Epidermal melanocyte (primary cell): ENCODE results near the gene CST7.
"Not testable (repeated sequence)": the region's sequence is repeated elsewhere in the genome, so short reads cannot be mapped to it uniquely, and the experiment has no call there.

ENCODE experiments used
- DNase-seq: peaks from one replicate; pipeline ENCODE4 v3.0.0; 2011; ENCODE audit warnings: low spot score; ENCODE audit not compliant: insufficient read length

CST7 gene

DNA sequence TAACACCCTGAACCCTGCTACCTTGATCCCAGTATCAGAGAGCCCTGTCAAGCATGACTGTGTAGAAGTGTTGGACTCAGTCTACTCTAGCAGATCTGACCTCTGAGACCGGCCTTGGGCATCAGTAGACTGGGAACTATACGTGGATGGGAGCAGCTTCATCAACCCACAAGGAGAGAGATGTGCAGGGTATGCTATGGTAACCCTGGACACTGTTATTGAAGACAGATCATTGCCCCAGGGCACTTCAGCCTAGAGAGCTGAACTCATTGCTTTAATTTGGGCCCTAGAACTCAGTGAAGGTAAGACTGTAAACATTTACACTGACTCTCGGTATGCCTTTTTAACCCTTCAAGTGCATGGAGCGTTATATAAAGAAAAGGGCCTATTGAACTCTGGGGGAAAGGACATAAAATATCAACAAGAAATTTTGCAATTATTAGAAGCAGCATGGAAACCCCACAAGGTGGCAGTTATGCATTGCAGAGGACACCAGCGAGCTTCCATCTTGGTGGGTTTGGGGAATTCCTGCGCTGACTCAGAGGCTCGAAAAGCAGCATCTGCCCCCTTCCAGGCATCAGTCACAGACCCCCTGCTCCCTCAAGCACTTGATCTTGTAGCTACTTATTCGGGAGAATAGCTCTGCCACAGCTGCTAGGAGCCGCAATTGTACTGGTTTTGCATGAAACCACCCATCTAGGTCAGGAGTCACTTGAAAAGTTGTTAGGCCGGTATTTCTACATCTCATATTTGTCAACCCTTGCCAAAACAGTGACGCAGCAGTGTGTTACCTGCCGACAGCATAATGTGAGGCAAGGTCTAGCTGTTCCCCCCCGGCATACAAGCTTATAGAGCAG, 19.0 kb upstream of the CST7 start:
- DNase-seq, result not testable (repeated sequence)

GRCh38 chr20:24930724-24931688, 18.1 kb upstream of the CST7 start:
- not testable (repeated sequence) for DNase-seq

- not testable (repeated sequence) for DNase-seq
These were observed 17.2 kb upstream of the CST7 start for GRCh38 chr20:24931893-24932292.

GRCh38 chr20:24933266-24933908, 15.7 kb upstream of the CST7 start:
- DNase-seq, result no peak

- DNase-seq, result no peak
These were observed 14.9 kb upstream of the CST7 start for GRCh38 chr20:24934101-24934661.

DNA sequence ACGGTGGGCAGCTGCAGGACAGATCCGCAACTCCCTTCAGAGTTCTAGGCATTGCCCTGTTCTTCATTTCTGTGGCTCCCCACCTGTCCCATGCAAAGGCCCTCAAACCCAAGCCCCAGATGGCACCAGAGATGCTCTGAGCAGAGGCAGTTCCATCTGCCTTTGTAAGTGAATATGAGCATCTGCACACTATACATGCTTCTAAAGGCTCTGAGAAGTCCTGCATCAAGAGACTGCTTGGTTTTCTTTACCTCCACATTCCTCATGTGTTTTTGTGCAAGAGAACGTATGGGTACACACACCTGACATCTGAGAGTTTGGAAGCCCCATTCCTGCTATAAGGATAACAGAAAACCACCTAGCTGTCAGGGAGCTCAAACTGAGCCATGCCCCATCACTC, 14.4 kb upstream of the CST7 start:
- DNase-seq, result no peak

DNA sequence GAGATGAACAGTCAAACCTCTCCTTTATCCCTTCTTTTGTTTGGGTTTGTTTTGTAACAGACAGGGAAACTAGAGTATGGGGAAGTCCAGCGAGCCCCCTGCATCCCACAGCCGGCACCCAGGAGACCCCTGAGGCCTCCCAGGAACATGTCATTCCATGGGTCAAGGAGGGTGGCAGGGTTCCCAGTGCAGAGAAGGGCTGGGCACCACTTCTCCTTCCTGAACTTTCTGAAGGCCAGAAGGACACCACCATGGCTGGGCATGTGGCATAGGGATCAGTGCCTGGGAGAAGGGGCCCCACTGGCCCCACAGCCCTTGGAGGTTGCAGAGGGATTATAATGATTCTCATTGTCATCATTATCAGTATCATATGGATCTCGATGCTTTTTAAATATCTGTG, 13.9 kb upstream of the CST7 start:
- no peak for DNase-seq

DNA sequence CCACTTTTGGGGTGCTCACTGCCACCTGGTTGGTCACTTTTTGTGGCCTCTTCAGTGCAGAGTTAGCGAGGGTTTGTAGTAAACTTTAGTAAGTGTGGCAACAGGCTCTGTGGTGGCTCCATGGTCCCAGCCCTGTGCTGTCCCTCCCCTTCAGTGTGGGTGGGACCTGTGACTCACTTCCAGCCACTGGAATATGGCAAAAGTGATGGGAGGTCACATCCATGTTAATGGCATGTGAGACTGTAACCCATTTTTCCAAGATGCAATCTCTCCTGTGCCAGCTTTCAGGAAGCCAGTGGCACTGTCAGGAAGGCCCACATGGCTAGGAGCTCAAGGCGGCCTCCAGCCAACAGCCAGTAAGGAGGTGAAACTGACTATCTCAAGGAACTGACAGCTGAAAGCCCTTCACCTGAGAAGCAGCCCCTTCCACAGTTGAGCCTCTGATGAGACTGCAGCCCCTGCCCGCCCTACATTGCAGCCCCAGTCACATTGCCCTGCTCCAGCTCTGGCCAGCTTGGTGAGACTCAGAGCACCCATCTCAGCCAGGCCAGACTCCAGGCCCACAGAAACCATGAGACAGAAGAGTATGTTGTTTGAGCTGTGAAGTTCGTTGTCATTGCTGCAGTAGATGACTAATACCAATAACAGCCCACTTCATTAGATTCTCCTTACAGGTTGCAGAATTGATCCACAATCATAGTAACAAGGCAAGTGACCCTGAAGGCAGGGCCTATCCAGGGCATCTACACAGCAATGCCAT, 13.1 kb upstream of the CST7 start:
- no peak for DNase-seq

GRCh38 chr20:24936526-24937407, 12.3 kb upstream of the CST7 start:
- no peak for DNase-seq

DNA sequence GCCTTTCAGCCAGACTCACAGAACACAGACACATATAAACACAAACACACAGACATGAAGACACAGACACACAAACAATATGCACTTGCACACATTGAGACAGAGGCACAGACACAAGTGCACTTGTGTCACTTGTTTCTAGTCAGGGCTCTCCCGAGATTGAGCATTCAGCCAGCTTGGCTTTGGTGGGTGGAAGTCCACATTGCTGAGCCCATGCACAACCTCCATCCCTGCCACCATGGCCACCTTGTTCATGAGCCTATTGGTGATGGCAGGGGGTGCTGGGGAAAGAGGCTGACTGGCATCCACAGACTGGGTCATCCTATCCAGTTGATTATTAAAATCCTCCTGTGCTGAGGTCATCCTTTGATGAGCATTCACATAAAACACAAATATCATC, 11.5 kb upstream of the CST7 start:
- no peak for DNase-seq

GRCh38 chr20:24938498-24938897, 10.6 kb upstream of the CST7 start:
- no peak for DNase-seq

DNA sequence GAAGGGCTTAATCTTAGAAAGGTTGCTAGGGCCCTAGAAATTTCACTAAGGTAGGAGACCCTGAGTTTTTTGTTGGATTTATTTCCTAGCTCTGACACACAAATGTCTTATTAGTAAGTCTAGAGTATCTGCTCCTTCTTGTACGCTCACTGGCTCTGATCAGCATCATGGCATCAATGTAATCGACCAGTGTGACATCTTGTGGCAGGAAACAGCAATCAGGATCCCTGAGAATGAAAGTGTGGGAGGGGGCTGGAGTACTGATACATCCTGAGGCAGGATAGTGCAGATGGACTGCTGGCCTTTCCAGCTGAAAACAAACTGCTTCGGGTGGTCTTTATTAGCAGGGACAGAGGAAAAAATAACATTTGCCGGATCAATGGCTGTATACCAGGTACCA, 10.0 kb upstream of the CST7 start:
- DNase-seq, result no peak

GRCh38 chr20:24942679-24943078, 6.4 kb upstream of the CST7 start:
- DNase-seq, result no peak

DNA sequence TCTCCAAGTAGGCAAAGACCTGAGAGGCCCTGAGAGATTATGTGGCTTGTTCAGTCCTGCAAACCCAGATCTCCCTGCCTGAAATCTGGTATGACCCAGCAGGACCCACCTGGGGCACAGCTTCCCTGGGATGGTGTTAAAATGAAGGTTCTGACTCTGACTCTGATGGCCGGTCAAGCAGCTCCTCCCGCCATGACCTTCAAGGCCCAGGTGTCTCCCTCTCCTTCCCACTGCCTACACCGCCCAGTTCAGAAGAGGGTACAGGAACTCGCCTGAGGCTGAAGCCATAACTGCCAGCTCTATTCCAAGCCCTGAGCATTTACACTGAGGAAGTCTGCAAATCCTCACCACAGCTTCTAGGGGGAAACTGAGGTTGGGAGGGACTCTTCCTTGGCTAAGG, 5.9 kb upstream of the CST7 start:
- DNase-seq, result no peak

DNA sequence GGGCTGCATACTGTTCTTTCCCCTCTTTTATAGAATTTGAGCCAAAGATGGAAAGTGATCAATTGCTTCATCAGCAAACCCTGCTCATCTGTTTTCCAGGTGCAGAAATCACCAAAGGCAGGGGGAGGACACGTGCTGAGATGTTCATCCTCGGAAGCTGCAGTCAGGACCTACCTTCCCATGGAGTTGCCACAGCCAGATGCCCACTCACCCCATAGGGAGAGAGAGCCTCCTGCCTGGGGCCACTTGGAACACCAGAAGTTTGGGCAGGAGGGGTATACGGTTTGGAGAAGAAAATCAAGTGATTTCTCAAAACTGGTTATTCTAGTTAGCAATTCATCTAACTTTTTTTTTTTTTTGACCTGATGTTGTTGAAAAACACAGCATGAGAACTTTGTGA, 5.3 kb upstream of the CST7 start:
- DNase-seq, result no peak

- not testable (repeated sequence) for DNase-seq
These were observed 2.7 kb upstream of the CST7 start for GRCh38 chr20:24946376-24946775.

DNA sequence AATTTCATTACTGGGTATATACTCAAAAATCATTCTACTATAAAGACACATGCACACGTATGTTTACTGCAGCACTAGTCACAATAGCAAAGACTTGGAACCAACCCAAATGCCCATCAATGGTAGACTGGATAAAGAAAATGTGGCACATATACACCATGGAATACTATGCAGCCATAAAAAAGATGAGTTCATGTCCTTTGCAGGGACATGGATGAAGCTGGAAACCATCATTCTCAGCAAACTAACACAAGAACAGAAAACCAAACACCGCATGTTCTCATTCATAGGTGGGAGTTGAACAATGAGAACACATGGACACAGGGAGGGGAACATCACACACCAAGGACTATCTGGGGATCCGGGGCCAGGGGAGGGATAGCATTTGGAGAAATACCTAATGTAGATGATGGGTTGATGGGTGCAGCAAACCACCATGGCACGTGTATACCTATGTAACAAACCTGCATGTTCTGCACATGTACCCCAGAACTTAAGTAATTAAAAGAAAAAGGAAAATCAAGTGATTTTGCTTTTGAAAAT, 602 bp upstream of the CST7 start:
- not testable (repeated sequence) for DNase-seq

- no peak for DNase-seq
These were observed 673 bp downstream of the CST7 start for GRCh38 chr20:24949756-24950127.

DNA sequence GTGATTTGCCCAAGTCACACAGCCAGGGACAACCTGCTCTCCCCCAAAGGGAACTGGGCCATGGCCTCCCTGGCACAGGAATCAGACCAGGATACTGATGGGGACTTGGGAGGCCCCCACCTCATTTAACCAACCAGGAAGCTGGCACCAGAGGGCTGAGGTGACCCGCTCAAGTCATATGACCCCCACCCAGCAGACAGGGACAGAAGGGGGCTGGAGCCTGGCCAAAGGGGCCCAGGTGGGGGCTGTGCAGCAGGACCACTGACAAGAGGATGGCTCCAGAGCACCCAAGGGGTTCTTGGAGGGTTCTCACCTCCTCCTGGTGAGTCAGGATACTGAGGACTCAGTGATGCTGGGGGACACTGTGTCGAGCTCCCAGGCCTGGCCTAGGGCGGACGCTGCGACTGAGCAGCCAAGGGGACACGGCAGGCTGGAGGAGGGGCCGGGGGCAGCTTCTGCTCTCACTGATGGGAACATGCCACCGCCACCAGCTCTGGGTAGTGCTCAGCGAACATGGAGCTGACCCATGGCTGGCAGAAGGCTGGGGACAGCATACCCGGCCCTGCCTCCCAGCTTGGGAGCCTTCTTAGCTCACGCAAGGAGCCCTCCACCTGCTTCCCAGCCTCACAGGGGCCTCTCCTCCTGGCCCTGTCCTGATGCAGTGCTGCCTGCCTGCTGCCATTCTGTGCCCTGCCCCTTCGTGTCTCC, 1.2 kb downstream of the CST7 start:
- DNase-seq, result no peak
